HG02870 (cell line): ENCODE measurements around the gene FFAR4.

Experiments used
- ATAC-seq: cut with Tn5 transposase; IDR thresholded peaks from one replicate; pipeline ENCODE4 v1.9.1; 2021; ENCODE audit warnings: mild to moderate bottlenecking, moderate library complexity; ENCODE audit not compliant: unreplicated experiment

Gene FFAR4

GRCh38 chr10:93570383-93570782 lies 3.9 kb downstream of the FFAR4 start:
- no peak for ATAC-seq

- no peak for ATAC-seq
Observed at GRCh38 chr10:93572606-93573005, 6.1 kb downstream of the FFAR4 start.

GRCh38 chr10:93573051-93573909 lies 6.8 kb downstream of the FFAR4 start:
- no peak for ATAC-seq

- ATAC-seq: no peak
Observed at GRCh38 chr10:93573924-93574323, 7.5 kb downstream of the FFAR4 start.

GRCh38 chr10:93576888-93577287 lies 10.4 kb downstream of the FFAR4 start:
- no peak for ATAC-seq

- ATAC-seq: no peak
Observed at GRCh38 chr10:93577565-93577964, 11.1 kb downstream of the FFAR4 start.

- no peak for ATAC-seq
Observed at GRCh38 chr10:93579089-93579488, 12.6 kb downstream of the FFAR4 start.

GRCh38 chr10:93579985-93580711 lies 13.7 kb downstream of the FFAR4 start:
- no peak for ATAC-seq

- ATAC-seq: no peak
Observed at GRCh38 chr10:93580828-93581227, 14.4 kb downstream of the FFAR4 start.

GRCh38 chr10:93584445-93584844 lies 18.0 kb downstream of the FFAR4 start:
- ATAC-seq: no peak

- no peak for ATAC-seq
Observed at GRCh38 chr10:93589648-93590562, 23.4 kb downstream of the FFAR4 start.

- no peak for ATAC-seq
Observed at GRCh38 chr10:93590638-93591037, 24.2 kb downstream of the FFAR4 start.

- no peak for ATAC-seq
Observed at GRCh38 chr10:93591065-93591808, 24.8 kb downstream of the FFAR4 start.

GRCh38 chr10:93593254-93593653 lies 26.8 kb downstream of the FFAR4 start:
- no peak for ATAC-seq

GRCh38 chr10:93593749-93594148 lies 27.3 kb downstream of the FFAR4 start:
- ATAC-seq: no peak

GRCh38 chr10:93594518-93594917 lies 28.1 kb downstream of the FFAR4 start:
- ATAC-seq: no peak

- ATAC-seq: no peak
Observed at GRCh38 chr10:93595378-93596161, 29.1 kb downstream of the FFAR4 start.

- ATAC-seq: no peak
Observed at GRCh38 chr10:93596539-93596938, 30.1 kb downstream of the FFAR4 start.

- no peak for ATAC-seq
Observed at GRCh38 chr10:93597075-93597599, 30.7 kb downstream of the FFAR4 start.
